ENCODE measurements around the gene CTLA4. TPM values are rescaled to one million over a fixed set of nuclear protein-coding genes. Genes with fewer than 3 reads are reported as not detected.

The CTLA4 gene
- total RNA-seq, 1 donor from 2014 or later, result 0.65 TPM

DNA sequence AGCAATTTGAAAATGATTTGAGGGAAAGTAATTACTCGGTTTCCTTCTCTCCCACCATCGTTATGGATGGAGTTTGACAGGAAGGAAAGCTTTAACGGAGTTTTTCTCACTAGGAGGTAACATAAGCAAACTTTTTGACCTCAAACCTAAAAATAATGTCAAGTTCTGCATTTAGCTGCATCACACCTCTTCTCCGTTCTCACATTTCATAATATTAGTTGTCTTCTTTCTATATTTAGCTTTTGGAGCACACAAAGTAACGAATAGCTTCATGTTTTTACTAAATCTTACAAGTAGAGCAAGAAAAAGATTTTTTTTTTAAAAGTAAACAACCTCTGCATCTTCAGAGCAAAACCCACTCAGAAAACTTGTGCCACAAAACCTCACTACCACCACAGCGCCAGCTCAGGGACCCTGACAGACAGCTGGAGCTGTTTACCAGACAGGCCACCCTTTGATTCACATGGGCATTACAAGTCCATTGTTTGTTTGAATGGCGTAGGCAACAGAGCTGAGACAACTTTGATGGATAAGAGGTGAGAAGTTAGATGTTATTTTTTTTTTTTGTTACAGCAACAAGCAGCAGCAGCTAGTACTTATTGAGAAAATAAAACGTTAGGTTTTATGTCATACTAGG, 47.1 kb downstream of the CTLA4 start:
- TF ChIP-seq, protein P1, sequence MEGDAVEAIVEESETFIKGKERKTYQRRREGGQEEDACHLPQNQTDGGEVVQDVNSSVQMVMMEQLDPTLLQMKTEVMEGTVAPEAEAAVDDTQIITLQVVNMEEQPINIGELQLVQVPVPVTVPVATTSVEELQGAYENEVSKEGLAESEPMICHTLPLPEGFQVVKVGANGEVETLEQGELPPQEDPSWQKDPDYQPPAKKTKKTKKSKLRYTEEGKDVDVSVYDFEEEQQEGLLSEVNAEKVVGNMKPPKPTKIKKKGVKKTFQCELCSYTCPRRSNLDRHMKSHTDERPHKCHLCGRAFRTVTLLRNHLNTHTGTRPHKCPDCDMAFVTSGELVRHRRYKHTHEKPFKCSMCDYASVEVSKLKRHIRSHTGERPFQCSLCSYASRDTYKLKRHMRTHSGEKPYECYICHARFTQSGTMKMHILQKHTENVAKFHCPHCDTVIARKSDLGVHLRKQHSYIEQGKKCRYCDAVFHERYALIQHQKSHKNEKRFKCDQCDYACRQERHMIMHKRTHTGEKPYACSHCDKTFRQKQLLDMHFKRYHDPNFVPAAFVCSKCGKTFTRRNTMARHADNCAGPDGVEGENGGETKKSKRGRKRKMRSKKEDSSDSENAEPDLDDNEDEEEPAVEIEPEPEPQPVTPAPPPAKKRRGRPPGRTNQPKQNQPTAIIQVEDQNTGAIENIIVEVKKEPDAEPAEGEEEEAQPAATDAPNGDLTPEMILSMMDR (conservative IDR thresholded peaks at IDR 0.05), result no peak
- Mint-ChIP-seq H3K36me3 (ENCODE audit: low read depth) (no peaks in the 10 kb centered on the region), H3K27me3 (ENCODE audit: low read depth) (no peaks in the 10 kb centered on the region), H3K27ac (ENCODE audit: unreplicated experiment) (no peak overlapping the region), H3K4me3 (no peak overlapping the region), H3K9me3 (no peaks in the 10 kb centered on the region), H3K4me1 (peaks cover 9% of the 10 kb centered on the region)
- no peak for DNase-seq (ENCODE audit: low read depth, low spot score)

DNA sequence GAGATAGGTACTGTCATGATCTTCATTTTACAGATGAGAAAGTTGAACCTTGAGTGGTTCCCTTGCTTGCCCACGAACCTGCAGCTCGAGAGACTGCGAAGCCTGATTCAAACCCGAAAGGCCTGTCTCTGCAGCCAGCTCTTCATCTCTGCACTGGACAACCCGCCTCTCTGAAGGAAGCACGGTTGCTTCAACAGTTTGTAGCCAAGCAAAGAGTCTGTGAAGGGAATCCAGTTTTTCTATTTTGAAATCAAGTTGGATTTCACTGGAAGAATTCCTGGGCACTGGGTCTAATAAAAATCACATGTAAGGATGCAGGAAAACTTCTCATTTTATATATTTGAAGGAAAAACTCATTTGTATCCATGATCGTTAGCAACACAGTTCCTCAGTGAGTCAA, 47.7 kb downstream of the CTLA4 start:
- Mint-ChIP-seq H3K4me1 (peaks cover 9% of the 10 kb centered on the region), H3K4me3 (no peak overlapping the region), H3K27ac (ENCODE audit: unreplicated experiment) (no peak overlapping the region), H3K36me3 (ENCODE audit: low read depth) (no peaks in the 10 kb centered on the region), H3K27me3 (ENCODE audit: low read depth) (no peaks in the 10 kb centered on the region), H3K9me3 (no peaks in the 10 kb centered on the region)
- TF ChIP-seq, protein P1 (conservative IDR thresholded peaks at IDR 0.05), result no peak
- no peak for DNase-seq (ENCODE audit: low read depth, low spot score)

DNA sequence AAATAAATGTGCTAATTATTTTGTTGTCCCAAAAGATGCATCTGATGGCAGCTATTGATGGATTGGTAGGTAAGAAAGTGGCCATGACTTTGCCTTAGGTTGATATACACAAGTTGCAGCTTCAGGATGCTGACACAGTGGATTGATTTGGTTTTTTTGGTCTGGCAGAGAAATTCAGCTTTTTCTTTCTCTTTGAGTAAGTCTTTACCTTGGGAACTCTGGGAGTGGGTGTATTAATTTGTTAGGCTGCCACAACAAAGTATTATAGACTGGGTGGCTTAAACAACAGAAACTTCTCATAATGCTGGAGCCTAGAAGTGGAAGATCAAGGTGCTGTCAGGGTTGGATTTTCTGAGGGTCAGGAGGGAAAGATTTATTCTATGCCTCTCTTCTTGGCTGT, 49.2 kb downstream of the CTLA4 start:
- Mint-ChIP-seq H3K4me1 (peaks cover 9% of the 10 kb centered on the region), H3K4me3 (no peak overlapping the region), H3K36me3 (ENCODE audit: low read depth) (no peaks in the 10 kb centered on the region), H3K27me3 (ENCODE audit: low read depth) (no peaks in the 10 kb centered on the region), H3K9me3 (no peaks in the 10 kb centered on the region), H3K27ac (ENCODE audit: unreplicated experiment) (no peak overlapping the region)
- TF ChIP-seq, protein P1 (conservative IDR thresholded peaks at IDR 0.05), result no peak
- DNase-seq (ENCODE audit: low read depth, low spot score), result no peak

DNA sequence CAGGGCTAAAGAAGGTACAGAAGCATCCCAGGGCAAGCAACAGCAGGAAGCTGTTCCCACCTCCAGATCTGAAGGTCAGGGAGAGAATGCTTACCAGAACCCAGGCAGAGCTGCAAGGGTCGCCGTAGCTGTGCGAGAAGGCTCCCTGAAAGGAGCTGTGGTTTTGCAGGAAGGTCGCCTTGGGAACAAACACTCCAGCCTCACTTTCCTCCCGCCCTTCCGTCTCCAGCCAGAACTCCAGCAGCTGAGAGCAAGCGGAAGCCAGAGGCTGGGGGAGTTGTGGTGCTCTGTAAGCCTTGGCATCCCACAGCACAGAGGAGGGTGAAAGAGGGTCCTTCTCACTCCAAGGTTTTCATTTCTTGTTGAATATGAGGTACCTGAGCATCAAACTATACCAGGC, 50.7 kb downstream of the CTLA4 start:
- no peak overlapping the region for H3K4me3 Mint-ChIP-seq
- DNase-seq (ENCODE audit: low read depth, low spot score), result no peak
- H3K36me3 Mint-ChIP-seq (ENCODE audit: low read depth), result no peaks in the 10 kb centered on the region
- no peak overlapping the region for H3K27ac Mint-ChIP-seq (ENCODE audit: unreplicated experiment)
- H3K4me1 Mint-ChIP-seq, result peaks cover 9% of the 10 kb centered on the region
- no peaks in the 10 kb centered on the region for H3K9me3 Mint-ChIP-seq
- H3K27me3 Mint-ChIP-seq (ENCODE audit: low read depth), result no peaks in the 10 kb centered on the region
- TF ChIP-seq, protein P1 (conservative IDR thresholded peaks at IDR 0.05), result no peak

DNA sequence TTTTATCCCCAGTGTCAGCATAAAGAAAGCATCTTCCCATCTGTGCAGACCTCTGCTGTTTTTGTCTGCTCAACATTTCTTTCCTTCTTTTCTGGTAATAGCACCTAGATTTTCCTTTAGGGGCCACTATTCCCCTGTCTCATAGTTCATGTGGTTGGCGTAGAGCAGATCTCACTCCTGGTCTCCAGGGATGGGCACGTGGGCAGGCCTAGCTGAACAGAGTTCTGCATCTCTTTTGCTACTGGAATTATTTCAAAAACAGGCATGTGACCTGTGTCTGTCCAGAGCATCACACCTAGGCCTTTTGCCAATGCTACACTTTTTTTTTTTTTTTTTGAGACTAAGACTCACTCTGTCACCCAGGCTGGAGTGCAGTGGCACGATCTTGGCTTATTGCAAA, 51.3 kb downstream of the CTLA4 start:
- H3K9me3 Mint-ChIP-seq, result no peaks in the 10 kb centered on the region
- no peak for DNase-seq (ENCODE audit: low read depth, low spot score)
- TF ChIP-seq, protein P1 (conservative IDR thresholded peaks at IDR 0.05), result no peak
- peak overlapping the region; percentile 54 for H3K27ac Mint-ChIP-seq (ENCODE audit: unreplicated experiment)
- no peaks in the 10 kb centered on the region for H3K27me3 Mint-ChIP-seq (ENCODE audit: low read depth)
- H3K36me3 Mint-ChIP-seq (ENCODE audit: low read depth), result no peaks in the 10 kb centered on the region
- H3K4me1 Mint-ChIP-seq, result peaks cover 9% of the 10 kb centered on the region
- H3K4me3 Mint-ChIP-seq, result no peak overlapping the region

Other genes starting within 250 kb of the CTLA4 start
- gene CD28, start 161.1 kb upstream of the CTLA4 start, total RNA-seq, result not detected in 2 replicates
- gene ICOS, start 69.0 kb downstream of the CTLA4 start, total RNA-seq, result not detected in 2 replicates

Measured in neural crest cell (in vitro differentiated cells).